DMS153 treated with DMSO at 0.1 percent for 48 hours (cell line): ENCODE data around the gene AIP.
A peak's percentile ranks its signal among the peaks of the same experiment; 100 is the strongest.

Experiments used
- DNase-seq: peaks from one replicate; lab custom pipeline; 2025; ENCODE audit not compliant: unreplicated experiment; lab: John Stamatoyannopoulos, UW

Gene AIP

GRCh38 chr11:67492801-67493547 is 10.1 kb downstream of the AIP start:
- no peak for DNase-seq

- no peak for DNase-seq
Observed at GRCh38 chr11:67493548-67494370, 10.9 kb downstream of the AIP start.

- DNase-seq, result no peak
Observed at GRCh38 chr11:67494371-67495233, 11.8 kb downstream of the AIP start.

- DNase-seq, result no peak
Observed at GRCh38 chr11:67495234-67496005, 12.6 kb downstream of the AIP start.

GRCh38 chr11:67496113-67496512 is 13.3 kb downstream of the AIP start:
- no peak for DNase-seq

GRCh38 chr11:67497656-67498291 is 14.9 kb downstream of the AIP start:
- no peak for DNase-seq

GRCh38 chr11:67498544-67498972 is 15.7 kb downstream of the AIP start:
- DNase-seq, result no peak

- DNase-seq, result no peak
Observed at GRCh38 chr11:67499808-67500483, 17.1 kb downstream of the AIP start.

GRCh38 chr11:67500484-67500821 is 17.6 kb downstream of the AIP start:
- DNase-seq, result no peak

- DNase-seq, result no peak
Observed at GRCh38 chr11:67500831-67501715, 18.2 kb downstream of the AIP start.

GRCh38 chr11:67501854-67502253 is 19.0 kb downstream of the AIP start:
- no peak for DNase-seq

GRCh38 chr11:67502328-67502979 is 19.6 kb downstream of the AIP start:
- DNase-seq, result no peak

- no peak for DNase-seq
Observed at GRCh38 chr11:67503119-67504004, 20.5 kb downstream of the AIP start.

GRCh38 chr11:67504005-67504949 is 21.5 kb downstream of the AIP start:
- DNase-seq, result no peak

GRCh38 chr11:67504950-67505581 is 22.2 kb downstream of the AIP start, which contains the start of gene PITPNM1:
Gene PITPNM1, minus strand, starts transcription at chr11:67505363. Its CDS starts 1,183 bp downstream, at chr11:67504180.
- peak; percentile 18 for DNase-seq
